ENCODE data around the gene APP.
"Not testable (repeated sequence)": the region's sequence is repeated elsewhere in the genome, so short reads cannot be mapped to it uniquely, and the experiment has no call there.

APP gene

DNA sequence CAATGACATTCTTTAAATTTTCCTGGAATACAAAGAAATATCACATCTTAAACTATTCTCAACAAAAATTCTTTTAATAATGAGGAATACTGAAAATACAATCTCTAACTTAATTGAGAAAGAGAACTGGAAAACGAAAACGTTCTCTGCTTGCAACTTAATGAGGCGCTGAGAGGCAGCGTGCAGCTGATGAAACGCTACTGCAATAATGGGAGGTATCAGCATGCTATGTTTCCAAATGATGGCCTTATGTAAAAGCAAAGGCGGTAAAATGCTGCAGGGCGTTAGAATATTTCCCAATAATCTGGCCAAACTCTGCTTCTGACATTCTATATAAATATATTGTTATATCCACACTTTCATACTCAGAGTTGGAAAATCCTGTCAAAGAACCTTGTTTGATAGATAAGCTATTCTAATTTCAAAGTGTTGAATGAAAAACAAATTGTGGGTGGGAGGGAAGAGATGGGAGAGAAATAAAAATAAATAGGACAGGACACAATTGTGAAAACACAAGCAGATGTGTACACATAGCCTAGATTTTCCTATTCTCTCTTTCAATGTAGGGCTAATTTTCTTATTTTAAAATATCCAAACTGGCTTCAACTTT is 70.9 kb downstream of the APP start:
- DNase-seq (ENCODE audit: low read depth), result no peak

- DNase-seq (ENCODE audit: low read depth), result no peak
Measured at GRCh38 chr21:26098772-26099397, 71.7 kb downstream of the APP start.

GRCh38 chr21:26097475-26097874 is 73.1 kb downstream of the APP start:
- DNase-seq (ENCODE audit: low read depth), result no peak

DNA sequence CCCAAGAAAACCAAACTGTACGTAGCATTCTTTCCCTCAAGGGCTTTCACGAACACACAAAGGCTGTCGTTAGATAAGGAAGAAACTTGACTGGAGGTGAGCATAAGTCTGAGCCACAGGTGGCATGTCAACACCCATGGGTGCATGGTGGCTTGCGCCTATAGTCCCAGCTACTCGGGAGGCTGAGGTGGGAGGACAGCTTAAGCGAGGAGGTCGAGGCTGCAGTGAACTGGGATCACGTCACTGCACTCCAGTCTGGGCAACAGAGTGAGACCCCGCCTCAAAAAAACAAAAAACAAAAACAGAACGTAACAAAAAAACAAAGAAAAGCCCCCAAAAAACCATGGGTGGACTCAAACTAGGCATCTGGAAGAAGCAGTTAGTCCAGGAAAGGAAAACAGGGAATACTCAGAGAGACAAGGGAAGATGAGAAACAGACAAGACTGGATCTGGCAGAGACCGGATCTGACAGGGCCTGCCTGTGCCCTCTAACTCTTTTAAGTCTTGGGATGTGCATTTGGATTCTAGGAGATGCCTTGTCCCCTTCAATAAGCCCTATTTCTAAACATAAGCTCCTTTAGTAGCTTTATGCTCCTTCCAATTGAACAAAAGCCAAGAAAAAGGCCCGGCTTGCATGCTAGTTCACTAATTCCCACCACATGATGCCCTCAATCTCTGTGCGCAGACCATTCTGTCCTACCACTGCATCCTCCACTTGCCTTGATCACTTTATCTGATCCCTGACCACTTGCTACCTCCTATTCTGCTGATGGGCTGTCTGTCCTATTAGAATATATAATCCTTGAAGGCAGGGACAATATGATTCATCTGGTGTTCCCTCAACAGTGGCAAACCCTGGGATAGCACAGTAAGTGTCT is 73.8 kb downstream of the APP start:
- no peak for DNase-seq (ENCODE audit: low read depth)

GRCh38 chr21:26095131-26095530 is 75.4 kb downstream of the APP start:
- no peak for DNase-seq (ENCODE audit: low read depth)

DNA sequence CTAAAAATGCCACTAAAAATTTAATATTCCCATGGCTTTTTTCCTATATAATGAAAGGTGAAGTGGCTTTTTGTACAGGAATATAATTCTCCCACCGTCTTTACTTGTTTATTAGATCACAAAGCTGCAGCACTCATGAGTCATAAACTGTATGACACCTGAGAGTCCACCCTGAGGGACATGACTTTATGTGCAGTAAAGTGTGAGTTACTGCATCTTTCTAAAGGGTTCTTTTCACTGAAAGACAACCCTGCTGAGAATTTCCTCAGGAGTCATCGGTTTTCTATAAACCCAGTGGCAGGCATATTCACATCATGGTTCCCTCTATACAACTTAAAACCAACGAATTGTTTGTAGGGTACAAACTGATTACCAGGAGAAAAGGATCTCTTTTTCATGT is 77.4 kb downstream of the APP start:
- no peak for DNase-seq (ENCODE audit: low read depth)

GRCh38 chr21:26091480-26092018 is 79.0 kb downstream of the APP start:
- DNase-seq (ENCODE audit: low read depth), result no peak

DNA sequence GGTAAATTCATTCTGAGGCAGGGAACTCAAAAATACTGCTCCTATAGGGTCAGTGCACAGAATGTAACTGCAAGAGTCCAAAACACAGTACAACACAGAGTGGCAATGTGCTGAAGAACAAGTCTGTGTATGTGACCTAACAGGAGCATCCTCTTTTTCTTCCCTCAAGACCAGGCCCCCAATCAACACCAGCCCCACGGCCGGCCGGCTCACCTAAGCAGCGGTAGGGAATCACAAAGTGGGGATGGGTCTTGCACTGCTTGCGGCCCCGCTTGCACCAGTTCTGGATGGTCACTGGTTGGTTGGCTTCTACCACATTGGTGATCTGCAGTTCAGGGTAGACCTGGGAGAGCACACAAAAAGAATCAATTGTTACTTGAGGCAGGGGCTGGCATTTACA is 80.8 kb downstream of the APP start:
- no peak for DNase-seq (ENCODE audit: low read depth)

DNA sequence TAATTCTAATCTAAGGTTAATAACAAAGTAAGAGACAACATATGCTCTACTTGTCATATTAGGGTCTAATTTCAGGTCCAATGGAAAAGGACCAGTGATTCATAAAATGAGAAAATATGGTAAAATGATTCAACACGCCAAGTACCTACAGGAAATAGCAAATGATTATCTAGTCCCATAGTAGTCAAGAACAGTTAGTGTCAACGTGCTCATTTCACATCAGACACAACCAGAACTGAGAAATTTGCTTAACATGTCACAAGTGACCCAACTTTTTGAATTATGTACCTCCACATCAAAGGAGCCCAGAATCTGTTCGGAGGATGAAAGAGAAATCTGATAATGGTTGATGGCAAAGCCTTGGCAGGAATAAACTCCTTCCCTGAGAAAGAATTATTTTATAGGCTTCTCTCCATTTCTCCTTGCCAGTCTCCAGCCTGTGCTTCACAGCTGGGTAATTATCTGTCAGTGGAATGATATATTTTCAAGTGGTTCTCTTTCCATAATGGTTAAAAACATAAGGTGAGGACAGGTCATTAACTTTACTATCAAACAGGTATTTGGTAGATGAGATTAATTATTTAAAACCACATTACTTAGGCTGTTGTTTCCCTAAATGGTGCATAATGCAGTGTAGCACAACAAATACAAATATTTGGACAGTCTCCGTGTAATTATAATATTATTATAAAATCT is 83.2 kb downstream of the APP start:
- no peak for DNase-seq (ENCODE audit: low read depth)

DNA sequence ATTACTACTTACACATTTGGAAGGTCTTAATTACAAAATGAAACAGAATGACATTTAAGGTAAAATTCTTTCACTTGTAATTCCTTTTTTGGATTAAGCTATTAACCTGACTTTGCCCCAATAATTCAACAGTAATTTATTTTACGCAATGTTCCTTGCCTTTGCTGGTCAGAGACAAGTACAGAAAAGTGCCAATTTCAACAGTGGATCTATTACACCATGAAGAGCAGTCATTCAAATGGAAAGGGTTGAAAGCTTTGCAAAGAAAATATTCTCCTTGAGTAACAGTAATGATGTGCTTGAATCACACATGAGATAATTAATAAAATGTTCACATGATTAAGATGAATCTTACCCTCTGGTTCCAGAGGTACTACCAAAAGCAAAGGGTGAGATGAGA is 84.7 kb downstream of the APP start:
- DNase-seq (ENCODE audit: low read depth), result no peak

DNA sequence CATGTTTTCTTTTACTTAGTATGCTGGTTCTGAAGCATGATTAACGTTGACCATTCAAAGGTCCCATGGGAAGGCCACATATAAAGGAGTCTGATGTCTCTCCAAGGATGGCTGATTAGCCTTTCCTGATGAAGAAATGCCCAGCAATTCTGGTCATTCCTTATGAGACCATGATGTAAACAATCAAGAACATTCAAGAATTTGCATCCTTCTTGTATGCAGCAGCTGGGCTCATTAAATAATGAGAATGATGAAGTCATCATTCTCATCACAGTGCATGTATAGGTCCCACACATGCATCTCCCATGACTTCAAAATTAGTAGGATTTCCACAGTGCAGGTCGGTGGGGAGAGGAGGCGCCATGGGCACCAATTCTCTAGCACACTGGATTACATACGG is 85.4 kb downstream of the APP start:
- no peak for DNase-seq (ENCODE audit: low read depth)

DNA sequence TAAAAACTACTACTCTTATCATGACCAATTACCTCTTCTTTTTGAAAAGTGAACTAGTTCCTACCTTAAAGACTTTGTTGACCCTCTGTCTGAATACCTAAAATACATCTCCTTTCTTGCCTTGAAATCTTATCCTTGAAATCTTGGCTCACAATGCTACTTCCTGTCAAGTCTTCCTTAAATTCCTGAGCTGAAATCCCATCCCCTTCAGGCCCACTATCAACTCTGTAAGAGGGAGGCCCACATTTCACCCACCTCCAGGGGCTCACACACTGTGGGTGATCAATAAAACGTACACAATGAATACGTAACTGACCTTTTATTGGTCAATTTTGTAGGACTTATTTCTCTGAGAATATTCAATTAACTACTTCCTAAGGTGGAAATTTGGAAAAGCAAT is 88.0 kb downstream of the APP start:
- no peak for DNase-seq (ENCODE audit: low read depth)

DNA sequence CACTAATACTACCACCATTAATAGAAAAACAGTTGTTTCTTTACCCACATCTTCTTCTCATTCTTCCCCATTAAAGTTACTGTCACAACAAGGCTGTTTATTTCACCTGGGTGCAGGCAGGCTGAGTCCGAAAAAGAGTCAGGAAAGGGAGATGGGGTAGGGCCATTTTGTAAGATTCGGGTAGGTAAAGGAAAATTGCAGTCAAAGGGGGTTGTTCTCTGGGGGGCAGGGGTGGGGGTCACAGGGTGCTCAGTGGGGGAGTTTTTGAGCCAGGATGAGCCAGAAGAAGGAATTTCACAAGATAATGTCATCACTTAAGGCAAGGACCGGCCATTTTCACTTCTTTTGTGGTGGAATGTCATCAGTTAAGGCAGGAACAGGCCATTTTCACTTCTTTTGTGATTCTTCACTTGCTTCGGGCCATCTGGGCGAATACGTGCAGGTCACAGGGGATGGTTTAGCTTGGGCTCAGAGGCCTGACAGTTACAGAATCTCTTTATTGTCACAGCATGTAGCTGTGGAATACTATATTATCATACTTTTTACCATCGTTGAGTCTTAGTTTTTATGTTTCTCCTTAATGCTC is 89.3 kb downstream of the APP start:
- DNase-seq (ENCODE audit: low read depth), result not testable (repeated sequence)

- DNase-seq (ENCODE audit: low read depth), result no peak
Measured at GRCh38 chr21:26080211-26080610, 90.4 kb downstream of the APP start.

DNA sequence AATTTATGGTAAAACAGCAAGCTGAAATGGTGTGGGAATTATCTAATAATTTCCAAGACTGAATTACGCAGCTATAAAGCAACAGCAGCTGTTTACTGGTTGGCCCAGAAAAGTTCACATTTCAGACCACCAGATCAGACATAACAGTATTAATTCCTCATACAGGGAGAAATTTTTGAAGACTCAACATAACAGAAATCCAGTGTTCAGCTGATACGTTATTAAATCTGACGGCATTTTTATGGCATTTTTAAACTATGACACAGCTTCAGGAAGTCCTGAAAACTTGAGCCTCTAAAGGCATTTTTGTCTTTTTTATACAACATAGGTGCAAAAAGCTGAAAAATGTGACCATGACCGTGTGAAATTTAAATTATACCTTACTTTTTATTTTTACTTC is 91.2 kb downstream of the APP start:
- DNase-seq (ENCODE audit: low read depth), result no peak

DNA sequence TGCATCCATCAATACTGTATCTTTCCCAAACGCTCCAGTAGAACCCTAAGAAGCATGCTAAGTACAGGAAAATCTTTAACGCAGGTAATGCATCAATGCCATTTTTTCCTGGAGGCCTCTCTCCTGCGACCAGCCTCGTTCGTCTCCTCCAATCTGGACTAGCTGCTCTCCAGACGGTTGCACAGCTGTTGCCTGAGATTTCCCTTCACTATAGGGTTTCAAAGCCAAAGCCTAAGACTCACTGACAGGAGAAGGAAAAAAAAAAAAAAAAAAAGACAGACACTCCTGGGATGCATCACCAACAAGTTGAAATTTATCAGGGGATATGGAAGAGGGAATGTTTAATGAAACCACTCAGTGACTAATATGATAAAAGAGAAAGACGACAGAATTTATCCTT is 93.0 kb downstream of the APP start:
- DNase-seq (ENCODE audit: low read depth), result no peak

- DNase-seq (ENCODE audit: low read depth), result no peak
Measured at GRCh38 chr21:26072666-26073615, 97.6 kb downstream of the APP start.

- DNase-seq (ENCODE audit: low read depth), result no peak
Measured at GRCh38 chr21:26070822-26071425, 99.6 kb downstream of the APP start.

GRCh38 chr21:26070121-26070520 is 100.4 kb downstream of the APP start:
- DNase-seq (ENCODE audit: low read depth), result no peak

DNA sequence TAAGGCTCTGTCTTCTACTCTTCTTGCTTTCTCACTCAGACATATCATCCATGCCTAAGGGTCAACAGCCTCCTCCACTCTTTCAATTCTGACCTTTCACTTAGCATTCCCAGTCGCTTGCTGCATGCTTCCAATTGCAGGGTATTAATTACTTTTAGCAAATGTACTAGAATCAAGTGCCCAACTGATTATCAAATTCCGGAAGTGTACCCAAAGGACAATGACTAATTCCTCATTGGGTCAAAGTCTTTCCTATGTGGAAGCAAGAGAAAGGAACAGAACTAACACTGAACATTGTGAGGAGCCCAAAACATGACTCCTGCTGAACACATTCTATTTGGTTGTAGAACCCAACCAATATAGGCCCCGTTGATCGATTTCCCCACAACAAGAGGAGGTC is 101.8 kb downstream of the APP start:
- DNase-seq (ENCODE audit: low read depth), result no peak
